Smooth muscle cell of the brain vasculature (primary cell): ENCODE results near the gene PRL.

Source experiments
- DNase-seq: peaks from one replicate; pipeline ENCODE4 v3.0.0-alpha.2; 2012; ENCODE audit warnings: low read depth, low spot score

Gene PRL

DNA sequence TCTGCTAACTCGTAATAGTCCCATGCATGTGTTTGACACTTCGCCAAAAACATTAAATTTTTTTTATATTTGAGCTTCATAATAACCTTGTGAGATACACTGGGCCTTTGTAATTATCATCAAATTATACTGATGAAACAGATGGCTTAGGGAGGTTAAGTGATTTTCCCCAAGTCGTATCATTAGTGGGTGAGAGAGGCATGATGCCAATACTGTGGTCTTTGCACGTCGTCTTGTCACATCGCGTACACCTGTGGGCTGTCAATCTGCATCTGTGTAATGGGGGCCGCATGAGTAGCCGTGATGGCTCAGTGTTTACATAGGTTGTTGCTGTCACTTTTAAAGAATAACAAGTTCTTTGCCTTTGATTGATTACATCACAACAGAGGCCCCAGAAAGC is 1.7 kb downstream of the PRL start:
- no peak for DNase-seq

DNA sequence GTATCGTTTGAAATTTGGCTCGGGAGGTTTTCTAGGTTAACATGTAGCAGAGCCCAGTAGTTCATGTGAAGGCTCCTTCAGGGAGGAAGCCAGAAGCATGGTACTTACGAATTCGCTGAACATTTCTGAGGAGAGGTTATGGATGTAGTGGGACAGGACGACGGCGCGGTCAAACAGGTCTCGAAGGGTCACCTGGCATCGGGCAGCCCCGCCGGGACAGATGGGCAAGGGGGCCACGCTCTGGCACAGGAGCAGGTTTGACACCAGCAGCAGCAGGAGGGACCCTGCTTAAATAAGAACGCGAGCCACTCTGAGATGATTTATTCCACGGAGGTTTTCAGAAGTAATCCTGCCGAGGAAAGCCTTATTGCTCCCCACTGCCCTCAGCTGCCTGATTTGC is 2.5 kb downstream of the PRL start:
- no peak for DNase-seq

DNA sequence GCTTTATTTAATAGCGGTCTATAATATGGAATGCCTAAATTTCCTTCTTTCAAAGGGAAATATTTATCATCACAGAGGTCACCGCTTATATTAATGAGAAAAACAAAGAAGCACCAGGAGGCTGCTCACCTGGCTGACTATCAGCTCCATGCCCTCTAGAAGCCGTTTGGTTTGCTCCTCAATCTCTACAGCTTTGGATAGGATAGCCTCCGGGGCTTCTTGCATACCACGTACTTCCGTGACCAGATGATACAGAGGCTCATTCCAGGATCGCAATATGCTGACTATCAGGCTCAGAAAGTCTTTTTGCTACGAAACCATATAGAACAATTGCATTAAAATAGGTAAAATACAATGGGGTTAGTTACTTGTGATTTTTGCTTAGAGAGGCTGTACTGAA is 6.8 kb downstream of the PRL start:
- DNase-seq = no peak

DNA sequence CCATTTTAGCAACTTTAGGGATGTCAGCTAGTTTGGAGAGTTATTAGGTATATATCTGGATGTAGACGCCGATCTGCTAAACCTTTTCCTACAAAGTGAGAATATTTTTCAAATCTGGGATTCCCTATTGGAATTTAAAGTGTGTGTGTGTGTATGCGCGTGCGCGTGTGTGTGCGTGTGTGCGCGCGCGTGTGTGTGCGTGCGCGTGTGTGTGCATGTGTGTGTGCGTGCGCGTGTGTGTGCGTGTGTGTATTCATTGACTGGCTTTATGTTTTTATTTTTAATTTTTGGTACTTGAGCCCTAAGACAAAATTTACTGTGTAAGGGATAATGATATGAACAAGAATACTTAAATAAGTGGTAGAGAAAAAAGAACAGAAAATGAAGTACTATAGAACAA is 8.1 kb downstream of the PRL start:
- DNase-seq = no peak

DNA sequence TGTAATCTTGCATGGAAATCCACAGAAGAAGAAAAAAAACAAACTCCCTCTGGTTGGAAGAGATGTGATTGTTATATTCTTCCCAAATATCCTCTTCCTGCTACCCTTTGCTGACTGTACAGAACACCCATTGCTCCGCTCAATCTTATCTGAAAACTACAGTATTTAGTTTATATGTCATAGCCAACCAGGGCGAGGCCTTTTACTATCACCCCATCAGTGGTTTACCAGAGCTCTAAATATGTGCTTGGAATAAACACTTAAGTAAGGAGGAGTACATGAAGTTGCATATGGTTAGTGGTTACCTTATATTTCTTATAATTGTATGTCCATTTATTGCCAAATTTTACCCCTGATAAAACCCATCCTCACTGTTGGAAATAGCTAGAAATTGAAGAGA is 12.2 kb downstream of the PRL start:
- no peak for DNase-seq

DNA sequence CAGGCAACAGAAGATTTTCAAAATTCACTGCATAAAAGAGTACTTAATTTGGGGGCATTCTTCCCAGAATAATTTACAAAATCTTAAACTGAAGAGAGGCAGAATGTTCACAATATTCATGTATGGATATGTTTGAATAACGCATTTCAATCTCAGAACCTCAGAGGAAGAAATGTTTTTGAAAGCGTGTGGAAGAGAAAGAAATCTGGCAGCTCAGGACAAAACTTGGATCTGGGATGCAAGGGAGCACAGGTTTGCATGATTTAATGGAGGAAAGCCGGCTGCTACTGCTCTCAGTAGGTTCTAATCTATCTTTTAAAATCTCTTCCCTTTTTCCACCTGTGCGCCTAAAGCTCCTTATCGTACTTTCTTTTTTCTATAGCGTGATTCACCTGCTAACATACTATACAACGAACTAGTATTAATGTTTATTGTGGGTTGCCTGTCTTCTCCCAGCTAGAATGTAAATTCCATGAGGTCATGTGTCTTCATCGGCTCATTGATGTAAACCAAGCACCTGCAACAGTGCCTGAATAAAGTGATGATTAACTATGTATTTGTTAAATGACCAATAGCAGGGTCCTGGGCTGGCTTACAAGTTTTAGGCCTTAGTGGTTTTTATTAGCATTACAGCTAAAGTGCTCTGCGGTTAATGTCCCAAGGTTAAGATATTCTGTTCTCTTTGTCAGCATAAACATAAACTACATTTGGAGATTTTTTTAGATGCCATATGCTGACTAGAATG is 15.3 kb downstream of the PRL start:
- no peak for DNase-seq

DNA sequence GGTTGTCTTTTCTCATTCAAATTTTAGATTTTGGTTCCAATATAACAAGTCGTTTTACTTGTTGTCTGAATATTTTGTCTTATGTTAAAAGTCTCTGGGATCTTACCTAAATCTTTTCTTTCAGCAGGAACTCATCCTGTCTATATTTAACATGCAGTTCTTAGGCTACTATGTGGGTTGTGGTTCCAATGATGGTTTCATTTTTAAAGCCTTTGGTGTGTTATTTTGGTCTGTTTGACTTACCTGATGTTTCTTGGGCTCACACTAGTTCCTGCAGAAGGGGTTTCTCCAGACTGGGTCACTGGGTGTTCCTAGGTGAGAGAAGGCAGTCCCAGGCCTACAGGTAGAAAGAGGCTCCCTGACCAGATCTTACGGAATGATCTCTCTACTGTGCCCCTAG is 17.4 kb downstream of the PRL start:
- no peak for DNase-seq

DNA sequence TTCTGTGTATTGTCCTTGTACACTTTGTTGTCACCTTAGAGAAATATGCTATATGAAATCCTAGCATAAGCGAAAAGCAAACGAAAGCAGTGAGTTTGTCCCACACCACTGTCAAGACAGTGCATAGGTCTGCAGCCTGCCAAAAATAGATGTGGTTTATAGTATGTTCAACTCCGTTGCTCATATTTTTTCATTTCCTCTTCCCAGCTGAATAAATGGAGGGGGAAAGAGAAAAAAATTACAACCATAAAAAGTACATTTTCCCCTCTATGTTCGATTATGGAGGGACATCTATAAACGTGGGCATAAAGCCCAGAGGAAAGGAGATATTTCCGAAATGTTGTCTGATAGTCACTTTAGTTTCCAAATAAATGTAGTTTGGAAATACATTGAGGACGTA is 25.8 kb downstream of the PRL start:
- no peak for DNase-seq

DNA sequence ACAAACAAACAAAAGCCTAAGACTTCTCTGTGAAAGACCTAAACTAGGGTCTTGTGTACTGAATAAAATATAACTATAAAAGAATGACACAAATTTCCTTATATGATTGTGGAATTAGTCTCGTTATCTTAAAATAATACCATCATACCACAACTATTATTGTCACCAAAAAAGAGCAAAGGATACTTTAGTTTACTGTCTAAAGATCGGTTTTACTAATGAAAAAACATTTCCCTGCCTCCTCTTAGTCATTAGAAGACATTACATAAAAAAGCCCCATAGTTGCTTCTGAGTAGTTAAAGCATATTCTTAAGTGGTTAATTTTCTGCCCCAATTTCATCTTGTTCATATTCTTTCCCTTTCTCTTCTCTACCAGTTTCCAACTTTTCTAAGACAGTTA is 33.1 kb downstream of the PRL start:
- DNase-seq = no peak

DNA sequence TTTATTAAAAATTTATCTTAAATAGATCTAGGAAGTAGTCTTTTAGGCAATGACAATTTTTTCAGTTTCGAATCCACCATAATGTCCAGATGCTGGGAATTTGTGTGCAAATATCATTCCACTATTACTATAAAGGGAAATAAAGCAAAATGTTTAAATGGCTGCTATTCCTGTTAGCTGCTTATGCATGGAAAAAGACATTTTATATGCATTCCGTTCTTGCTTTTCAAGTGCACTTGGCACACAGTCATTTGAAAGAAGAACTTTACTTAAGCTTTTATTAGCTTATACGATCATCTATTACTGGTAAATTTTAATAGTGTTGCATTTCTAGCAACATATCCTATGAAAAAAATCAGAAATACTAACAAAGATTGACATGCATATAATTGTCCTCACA is 42.0 kb downstream of the PRL start:
- DNase-seq = no peak

DNA sequence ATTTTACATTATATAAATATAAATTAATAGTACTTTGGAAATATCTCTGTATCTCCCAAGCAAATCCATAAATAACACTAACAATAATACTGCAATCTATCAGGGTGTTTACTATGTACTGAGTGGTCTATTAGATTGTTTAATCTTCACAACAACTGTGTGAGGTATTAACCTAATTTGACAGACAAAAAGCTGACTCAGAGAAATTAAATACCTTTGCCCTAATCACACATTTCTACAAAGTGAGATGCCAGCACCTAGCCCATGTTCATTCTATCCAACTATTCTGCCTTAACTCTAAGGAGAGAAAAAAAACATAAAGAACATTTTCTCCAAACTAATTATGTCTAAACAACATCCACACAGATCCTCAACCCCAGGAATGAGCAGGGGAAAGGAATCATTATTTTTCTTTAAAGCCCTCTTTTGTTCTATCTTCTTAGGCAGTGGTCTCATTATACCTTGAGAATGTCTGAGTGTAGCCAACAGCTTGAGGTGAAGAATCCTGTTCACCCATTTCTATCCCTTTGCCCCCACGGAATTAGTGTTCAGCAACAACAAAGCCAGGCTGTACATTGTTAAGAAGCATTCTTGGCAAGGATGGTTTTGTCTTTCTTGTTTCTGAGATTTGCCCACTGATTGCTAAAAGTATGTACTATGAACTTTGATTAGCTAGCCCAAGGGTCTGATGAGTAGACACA is 42.7 kb downstream of the PRL start:
- no peak for DNase-seq

DNA sequence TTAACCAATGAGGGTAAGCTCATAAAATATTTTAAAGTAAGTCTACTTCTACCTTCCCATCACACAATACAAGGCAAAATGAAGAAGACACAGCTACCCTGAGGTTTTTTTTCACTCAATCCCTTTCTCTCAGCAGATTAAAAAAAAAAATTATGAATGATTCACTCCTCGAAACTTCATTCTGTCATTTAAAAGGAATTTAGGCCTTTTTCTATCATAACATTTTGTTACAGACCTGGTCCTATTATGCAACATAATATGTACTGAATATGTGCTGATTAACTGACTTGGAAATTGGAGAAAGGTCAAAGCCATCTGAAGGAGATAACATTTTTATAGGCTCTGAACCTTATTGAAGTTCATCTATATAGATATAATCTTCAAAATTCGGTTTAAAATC is 45.5 kb downstream of the PRL start:
- no peak for DNase-seq

DNA sequence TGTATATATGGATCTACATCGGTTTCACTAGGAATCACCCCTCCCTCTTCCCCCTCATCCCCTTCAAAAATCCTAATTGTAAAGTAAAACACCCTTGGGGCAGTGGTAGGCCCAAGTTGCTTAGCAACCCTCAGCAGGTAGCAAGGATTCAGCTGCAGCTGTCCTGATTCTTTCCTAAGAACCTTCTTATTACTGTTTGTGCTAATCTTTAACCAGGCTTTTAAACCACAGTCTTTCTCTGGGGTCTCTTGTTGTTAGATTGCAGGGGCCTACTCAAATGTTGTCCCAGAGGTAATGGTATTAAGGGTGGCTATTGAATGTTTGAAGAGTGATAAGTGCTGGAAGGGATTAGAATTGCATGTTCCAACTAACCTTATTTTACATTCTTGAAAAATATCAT is 46.4 kb downstream of the PRL start:
- no peak for DNase-seq

DNA sequence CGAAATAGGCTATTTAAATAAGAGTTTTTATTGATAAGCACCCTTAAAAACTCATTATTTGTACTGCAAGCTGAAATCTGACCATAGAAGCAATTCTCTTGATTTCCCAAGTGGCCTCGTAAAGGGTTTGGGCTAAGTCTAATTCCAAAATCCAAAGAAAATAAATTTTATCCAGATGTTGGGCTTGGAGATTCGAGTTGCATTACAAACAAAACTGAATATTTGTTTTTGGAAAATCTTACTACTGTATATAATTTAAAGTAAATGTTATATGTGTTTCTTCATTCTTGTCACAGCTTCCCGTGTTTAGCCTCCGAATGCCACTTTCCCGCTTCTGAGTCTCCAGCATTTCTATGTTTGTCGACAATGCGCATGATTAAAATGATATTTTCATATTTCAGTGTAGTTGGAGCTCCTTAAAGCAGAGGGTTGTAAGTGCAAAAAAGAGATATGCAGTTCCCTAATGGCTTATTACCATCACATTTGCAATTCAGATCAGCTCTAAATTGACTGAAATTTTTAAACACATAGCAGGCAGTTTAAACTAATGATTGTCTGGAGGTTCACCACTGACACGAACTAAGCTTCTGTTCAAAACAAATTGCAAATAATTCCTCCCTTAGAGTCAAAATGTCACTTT is 47.0 kb downstream of the PRL start:
- no peak for DNase-seq

DNA sequence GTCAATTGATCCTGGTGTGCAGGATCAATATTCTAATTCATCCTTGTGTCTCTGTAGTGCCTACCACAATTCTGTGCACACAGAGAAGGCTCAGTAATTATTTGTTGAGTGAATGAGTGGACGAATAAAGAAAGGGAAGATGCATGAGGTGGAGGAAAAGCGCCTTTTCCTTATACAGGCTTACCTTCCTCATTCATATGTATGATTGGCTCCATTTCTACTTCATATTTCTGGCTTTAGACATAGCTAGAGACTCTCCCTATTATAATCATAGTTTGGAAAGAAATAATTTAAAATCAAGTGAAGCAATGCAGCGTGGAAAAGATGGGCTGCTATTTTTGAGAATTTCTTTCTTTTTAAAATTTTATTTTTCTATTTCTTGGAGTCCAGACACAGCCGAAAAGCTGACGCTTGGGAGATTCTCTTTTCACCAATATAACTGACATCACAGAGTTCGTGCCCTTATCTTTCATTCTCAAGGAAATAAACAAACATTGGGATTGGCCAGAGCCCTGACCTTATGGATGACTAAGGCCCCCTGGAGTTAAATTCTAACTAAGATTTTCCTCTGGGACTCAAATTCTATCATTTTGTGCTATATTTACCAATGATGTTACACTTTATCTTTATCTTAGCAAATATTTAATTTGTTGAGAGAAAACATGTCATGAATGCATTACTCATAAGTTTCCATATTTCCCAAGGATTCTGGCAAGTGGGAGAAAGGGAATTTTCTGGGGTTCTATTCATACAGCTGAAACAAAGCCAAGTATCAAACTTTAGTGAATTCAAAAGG is 48.1 kb downstream of the PRL start:
- peak; percentile 70 for DNase-seq

DNA sequence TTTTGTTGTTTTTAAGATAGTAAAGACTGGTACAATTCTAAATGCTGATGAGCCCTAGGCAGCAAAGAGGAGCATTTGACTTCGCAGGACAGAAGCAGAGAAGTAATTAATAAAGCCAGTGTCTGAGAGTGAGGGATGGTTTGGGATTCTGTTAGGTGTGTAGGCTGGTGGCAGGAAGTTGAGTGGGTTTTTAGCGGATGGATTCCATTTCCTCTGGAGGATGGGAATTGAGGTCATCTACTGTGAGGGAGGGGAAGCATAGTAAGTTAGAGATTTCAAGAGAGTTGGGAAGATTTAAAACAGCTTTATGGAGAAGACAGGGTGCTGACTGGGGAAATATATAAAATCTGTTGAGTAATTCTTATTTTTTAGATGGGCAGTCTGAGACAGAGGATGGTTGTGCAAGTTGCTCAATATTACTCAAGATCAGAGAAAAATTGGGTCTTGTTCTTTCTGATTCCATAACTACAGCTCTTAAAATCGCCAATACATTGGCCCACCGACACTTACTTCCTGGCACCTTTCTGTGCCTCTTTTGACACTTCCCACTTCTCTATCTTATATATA is 48.8 kb downstream of the PRL start:
- no peak for DNase-seq

DNA sequence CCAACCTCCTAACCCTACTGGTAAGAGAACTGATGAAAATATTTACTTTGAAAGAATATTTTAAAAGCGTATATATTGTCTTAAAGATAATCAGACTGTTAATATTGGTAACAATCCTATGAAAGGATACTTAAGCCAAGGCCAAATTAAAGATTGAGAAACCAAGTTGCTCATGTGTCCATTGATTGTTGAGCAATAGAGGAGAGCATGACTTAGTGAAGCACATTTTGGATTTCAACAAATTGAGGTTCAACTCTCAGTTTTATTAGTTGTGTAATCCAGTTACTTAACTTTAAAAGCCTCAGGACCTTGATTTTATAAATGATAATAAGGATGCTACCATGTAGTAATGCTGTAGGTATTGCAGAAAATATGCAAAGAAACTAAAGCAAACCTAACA is 56.8 kb downstream of the PRL start:
- DNase-seq = no peak

DNA sequence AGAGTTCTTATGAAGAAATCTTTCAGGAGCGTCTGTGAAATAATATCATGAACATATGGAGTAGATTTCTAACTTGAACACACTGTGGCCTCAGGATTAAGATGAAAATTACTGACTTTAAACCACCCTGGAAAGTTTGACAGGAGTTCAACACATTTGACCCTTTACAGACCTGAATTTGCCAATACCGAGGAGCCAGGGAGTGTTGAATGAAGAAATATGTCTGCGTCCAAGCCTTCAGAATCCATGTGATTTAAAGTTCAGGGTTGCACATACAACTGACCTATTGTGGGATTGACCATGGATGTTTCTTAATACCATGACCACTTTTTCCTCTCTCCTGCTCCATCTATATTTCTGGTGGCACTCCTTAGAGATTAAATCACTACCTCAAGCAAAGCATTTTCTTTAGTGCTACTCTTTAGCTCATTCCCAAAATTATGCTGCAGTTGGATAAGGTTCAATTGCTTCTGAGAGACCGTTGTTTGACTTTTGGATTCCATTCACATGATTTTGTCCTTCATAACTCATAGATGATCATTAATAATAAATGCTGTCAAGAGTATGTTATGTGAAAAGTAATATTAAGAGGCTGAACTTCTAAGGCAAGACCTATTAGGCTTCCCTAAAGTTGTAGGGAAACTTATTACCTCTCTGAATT is 57.4 kb downstream of the PRL start:
- DNase-seq = no peak

DNA sequence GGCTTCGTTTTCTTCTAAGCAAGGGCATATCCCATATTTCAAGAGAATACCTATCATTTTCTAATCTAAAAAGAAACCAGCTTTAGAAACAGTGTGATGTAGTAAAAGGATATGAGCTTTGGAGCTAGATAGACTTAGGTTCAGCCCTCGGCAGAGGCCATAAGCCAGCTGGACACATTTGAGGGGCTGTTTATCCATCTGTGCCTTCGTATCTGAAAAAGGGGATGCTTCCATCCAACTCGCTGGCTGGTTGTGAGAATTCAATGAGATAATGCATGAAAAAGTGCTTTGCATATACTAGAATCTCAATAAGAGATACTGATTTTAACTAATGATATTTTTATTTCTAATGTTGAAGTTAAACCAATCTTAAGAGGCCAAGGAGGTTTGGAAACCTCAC is 58.0 kb downstream of the PRL start:
- DNase-seq = no peak

DNA sequence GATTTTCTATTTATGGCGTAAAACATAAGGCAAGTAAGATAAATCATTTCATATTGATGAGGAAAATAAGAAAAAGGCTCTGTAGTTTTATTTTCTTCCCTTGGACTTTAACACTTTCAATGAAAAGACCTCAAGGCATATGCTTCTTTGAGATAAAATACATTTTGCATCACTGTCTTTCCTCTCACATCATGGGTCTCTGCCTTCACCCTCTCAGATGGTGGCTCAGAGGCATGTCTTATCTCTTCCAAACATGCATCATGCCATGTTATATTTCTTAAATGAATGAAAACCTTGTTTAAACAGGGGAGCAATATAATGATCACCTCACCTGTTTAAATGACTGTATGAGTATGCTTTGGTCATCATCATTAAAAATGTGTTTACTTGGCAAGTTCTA is 59.3 kb downstream of the PRL start:
- DNase-seq = no peak
